HG02610 (cell line): ENCODE results near the gene POU2AF3.

ENCODE experiments used
- ATAC-seq: cut with Tn5 transposase; IDR thresholded peaks from one replicate; pipeline ENCODE4 v1.9.1; 2021; ENCODE audit warnings: mild to moderate bottlenecking, moderate library complexity; ENCODE audit not compliant: unreplicated experiment

The POU2AF3 gene

GRCh38 chr11:111352231-111352746 lies 53.9 kb downstream of the POU2AF3 start:
- no peak for ATAC-seq

GRCh38 chr11:111352935-111353710 lies 54.8 kb downstream of the POU2AF3 start:
- no peak for ATAC-seq

- ATAC-seq = no peak
These were observed 55.6 kb downstream of the POU2AF3 start for GRCh38 chr11:111353776-111354600.

GRCh38 chr11:111354601-111354891 lies 56.2 kb downstream of the POU2AF3 start:
- ATAC-seq = no peak

- no peak for ATAC-seq
These were observed 56.8 kb downstream of the POU2AF3 start for GRCh38 chr11:111355101-111355500.

- ATAC-seq = no peak
These were observed 57.8 kb downstream of the POU2AF3 start for GRCh38 chr11:111355956-111356659.

- no peak for ATAC-seq
These were observed 58.3 kb downstream of the POU2AF3 start for GRCh38 chr11:111356660-111357048.

- no peak for ATAC-seq
These were observed 59.0 kb downstream of the POU2AF3 start for GRCh38 chr11:111357150-111358037.
